ENCODE results near the gene PIEZO1. TPM values are rescaled to one million over a fixed set of nuclear protein-coding genes. Genes with fewer than 3 reads are reported as not detected.
A peak's percentile ranks its signal among the peaks of the same experiment; 100 is the strongest.

The PIEZO1 gene
- total and polyA plus RNA-seq, 9 of the 15 experiments (the other 6 are each of a cell fraction or from before 2014, with no cell fraction given) = 3.6 to 432 (median 131) TPM

DNA sequence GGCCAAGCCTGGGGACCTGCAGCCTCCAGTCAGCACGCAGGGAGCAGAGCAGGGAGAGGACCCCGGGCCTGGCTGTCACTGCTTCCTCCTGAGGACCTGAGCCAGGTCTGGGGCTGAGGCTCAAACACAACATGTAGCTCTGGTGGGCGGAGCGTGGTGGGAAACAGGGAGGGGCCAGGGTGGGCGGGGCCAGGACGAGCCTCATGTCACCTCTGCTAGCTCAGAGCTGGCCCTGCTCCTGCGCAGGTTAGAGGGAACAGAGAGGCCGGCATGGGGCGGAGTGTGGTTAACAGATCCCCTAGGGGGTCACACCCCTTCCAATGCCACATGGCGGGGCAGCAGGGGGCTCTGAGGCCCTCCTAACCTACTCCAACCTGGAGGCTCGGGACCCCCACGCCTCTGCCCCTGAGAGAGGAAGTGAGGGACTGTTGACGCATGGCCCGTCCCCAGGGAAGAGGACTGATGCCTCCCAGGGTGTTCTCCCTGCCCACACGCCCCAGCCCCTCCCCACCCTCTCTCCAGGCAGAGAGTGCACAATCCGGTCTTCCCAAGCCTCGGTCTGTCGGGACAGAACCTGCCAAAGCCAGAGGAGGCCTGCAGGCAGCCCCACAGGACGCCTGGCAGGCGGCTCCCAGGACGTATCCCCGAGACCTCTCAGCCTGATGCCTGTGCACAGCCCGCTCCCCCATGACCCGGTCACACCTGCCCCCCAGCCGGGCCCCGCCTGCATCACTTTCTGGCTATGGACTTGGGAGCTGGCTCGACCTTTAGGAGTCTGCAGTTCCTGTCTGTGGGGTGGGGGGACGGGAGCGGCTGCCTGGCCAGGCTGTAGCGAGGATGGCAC is 15.2 kb downstream of the PIEZO1 start (continued):
- no peak for TF ChIP-seq OTX1 (CRISPR knock-in tag; IDR thresholded peaks at IDR 0.05)
- no peak for TF ChIP-seq TCF7 (IDR thresholded peaks at IDR 0.05; ENCODE audit: borderline replicate concordance)
- TF ChIP-seq TEAD4 (IDR thresholded peaks at IDR 0.05; ENCODE audit: low read length) = no peak
- no peak for TF ChIP-seq TEAD4 (CRISPR knock-in tag; IDR thresholded peaks at IDR 0.05; ENCODE audit: borderline replicate concordance)
- TF ChIP-seq, protein P1, sequence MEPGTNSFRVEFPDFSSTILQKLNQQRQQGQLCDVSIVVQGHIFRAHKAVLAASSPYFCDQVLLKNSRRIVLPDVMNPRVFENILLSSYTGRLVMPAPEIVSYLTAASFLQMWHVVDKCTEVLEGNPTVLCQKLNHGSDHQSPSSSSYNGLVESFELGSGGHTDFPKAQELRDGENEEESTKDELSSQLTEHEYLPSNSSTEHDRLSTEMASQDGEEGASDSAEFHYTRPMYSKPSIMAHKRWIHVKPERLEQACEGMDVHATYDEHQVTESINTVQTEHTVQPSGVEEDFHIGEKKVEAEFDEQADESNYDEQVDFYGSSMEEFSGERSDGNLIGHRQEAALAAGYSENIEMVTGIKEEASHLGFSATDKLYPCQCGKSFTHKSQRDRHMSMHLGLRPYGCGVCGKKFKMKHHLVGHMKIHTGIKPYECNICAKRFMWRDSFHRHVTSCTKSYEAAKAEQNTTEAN (CRISPR knock-in tag; IDR thresholded peaks at IDR 0.05) = no peak
- no peak for TF ChIP-seq LCOR (CRISPR knock-in tag; IDR thresholded peaks at IDR 0.05)
- TF ChIP-seq FOXA3 (CRISPR knock-in tag; conservative IDR thresholded peaks at IDR 0.05 in 1 of 2, IDR thresholded peaks at IDR 0.05 in 1 of 2) = no peak
- TF ChIP-seq, protein P2, sequence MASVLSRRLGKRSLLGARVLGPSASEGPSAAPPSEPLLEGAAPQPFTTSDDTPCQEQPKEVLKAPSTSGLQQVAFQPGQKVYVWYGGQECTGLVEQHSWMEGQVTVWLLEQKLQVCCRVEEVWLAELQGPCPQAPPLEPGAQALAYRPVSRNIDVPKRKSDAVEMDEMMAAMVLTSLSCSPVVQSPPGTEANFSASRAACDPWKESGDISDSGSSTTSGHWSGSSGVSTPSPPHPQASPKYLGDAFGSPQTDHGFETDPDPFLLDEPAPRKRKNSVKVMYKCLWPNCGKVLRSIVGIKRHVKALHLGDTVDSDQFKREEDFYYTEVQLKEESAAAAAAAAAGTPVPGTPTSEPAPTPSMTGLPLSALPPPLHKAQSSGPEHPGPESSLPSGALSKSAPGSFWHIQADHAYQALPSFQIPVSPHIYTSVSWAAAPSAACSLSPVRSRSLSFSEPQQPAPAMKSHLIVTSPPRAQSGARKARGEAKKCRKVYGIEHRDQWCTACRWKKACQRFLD (CRISPR knock-in tag; IDR thresholded peaks at IDR 0.05) = no peak; the same call in 1 of the 2 replicates
- no peak for TF ChIP-seq HDAC6 (IDR thresholded peaks at IDR 0.05; ENCODE audit: low read depth, low read length)
- TF ChIP-seq EHMT2 (IDR thresholded peaks at IDR 0.05) = no peak
- TF ChIP-seq CBX8 (IDR thresholded peaks at IDR 0.05; ENCODE audit: borderline replicate concordance, extremely low read depth, low read depth, low read length, poor library complexity, severe bottlenecking) = no peak
- TF ChIP-seq ZNF212 (CRISPR knock-in tag; IDR thresholded peaks at IDR 0.05) = no peak
- TF ChIP-seq ETS2 (tag; IDR thresholded peaks at IDR 0.05; ENCODE audit: borderline replicate concordance, poor library complexity, severe bottlenecking) = no peak
- TF ChIP-seq CBX1 (IDR thresholded peaks at IDR 0.05; ENCODE audit: low read depth) = no peak; the same call in 1 of the 2 replicates
- TF ChIP-seq ZNF717 (CRISPR knock-in tag; IDR thresholded peaks at IDR 0.05) = no peak
- TF ChIP-seq CEBPB (tag; IDR thresholded peaks at IDR 0.05) = no peak
- TF ChIP-seq ZNF175 (CRISPR knock-in tag; IDR thresholded peaks at IDR 0.05; ENCODE audit: low read depth) = 0 out of 2 replicates have a peak, but pooled peaks have one; percentile 26
- TF ChIP-seq MAFF (IDR thresholded peaks at IDR 0.05; ENCODE audit: low read length) = no peak
- peak in 1 of 2 experiments; percentile 12; a peak in 1 of 4 replicates for TF ChIP-seq KDM4B (IDR thresholded peaks at IDR 0.05; ENCODE audit: borderline replicate concordance in 2 of 2, low read depth in 1 of 2)
- TF ChIP-seq, protein P3, sequence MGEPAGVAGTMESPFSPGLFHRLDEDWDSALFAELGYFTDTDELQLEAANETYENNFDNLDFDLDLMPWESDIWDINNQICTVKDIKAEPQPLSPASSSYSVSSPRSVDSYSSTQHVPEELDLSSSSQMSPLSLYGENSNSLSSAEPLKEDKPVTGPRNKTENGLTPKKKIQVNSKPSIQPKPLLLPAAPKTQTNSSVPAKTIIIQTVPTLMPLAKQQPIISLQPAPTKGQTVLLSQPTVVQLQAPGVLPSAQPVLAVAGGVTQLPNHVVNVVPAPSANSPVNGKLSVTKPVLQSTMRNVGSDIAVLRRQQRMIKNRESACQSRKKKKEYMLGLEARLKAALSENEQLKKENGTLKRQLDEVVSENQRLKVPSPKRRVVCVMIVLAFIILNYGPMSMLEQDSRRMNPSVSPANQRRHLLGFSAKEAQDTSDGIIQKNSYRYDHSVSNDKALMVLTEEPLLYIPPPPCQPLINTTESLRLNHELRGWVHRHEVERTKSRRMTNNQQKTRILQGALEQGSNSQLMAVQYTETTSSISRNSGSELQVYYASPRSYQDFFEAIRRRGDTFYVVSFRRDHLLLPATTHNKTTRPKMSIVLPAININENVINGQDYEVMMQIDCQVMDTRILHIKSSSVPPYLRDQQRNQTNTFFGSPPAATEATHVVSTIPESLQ (CRISPR knock-in tag; IDR thresholded peaks at IDR 0.05) = no peak
- no peak for TF ChIP-seq CHD2 (IDR thresholded peaks at IDR 0.05; ENCODE audit: low read depth, low read length)
- no peak for TF ChIP-seq POLR3A (IDR thresholded peaks at IDR 0.05; ENCODE audit: borderline replicate concordance, extremely low read depth, insufficient read depth, insufficient read length)
